ENCODE results near the gene BAIAP2.
A peak's percentile ranks its signal among the peaks of the same experiment; 100 is the strongest.
"Not testable (repeated sequence)": the region's sequence is repeated elsewhere in the genome, so short reads cannot be mapped to it uniquely, and the experiment has no call there.

BAIAP2 gene

GRCh38 chr17:81000631-81001357 lies 34.2 kb upstream of the BAIAP2 start:
- DNase-seq, result no peak

GRCh38 chr17:81002013-81002384 lies 33.0 kb upstream of the BAIAP2 start:
- DNase-seq, result no peak

- no peak for DNase-seq
These were observed 32.3 kb upstream of the BAIAP2 start for GRCh38 chr17:81002409-81003361.

- DNase-seq, result no peak
These were observed 31.1 kb upstream of the BAIAP2 start for GRCh38 chr17:81003711-81004475.

- no peak for DNase-seq
These were observed 28.1 kb upstream of the BAIAP2 start for GRCh38 chr17:81006891-81007290.

- no peak for DNase-seq
These were observed 26.8 kb upstream of the BAIAP2 start for GRCh38 chr17:81008140-81008539.

- DNase-seq, result no peak
These were observed 25.8 kb upstream of the BAIAP2 start for GRCh38 chr17:81009136-81009535.

- no peak for DNase-seq
These were observed 24.0 kb upstream of the BAIAP2 start for GRCh38 chr17:81010935-81011334.

GRCh38 chr17:81011951-81012350 lies 23.0 kb upstream of the BAIAP2 start:
- DNase-seq, result no peak

- DNase-seq, result no peak
These were observed 22.1 kb upstream of the BAIAP2 start for GRCh38 chr17:81012574-81013447.

GRCh38 chr17:81013642-81014041 lies 21.3 kb upstream of the BAIAP2 start:
- DNase-seq, result no peak

- DNase-seq, result no peak
These were observed 19.8 kb upstream of the BAIAP2 start for GRCh38 chr17:81015136-81015535.

GRCh38 chr17:81016575-81016974 lies 18.4 kb upstream of the BAIAP2 start:
- DNase-seq, result no peak

GRCh38 chr17:81017330-81017729 lies 17.6 kb upstream of the BAIAP2 start:
- DNase-seq, result not testable (repeated sequence)

GRCh38 chr17:81018044-81018802 lies 16.7 kb upstream of the BAIAP2 start:
- peak; percentile 56 for DNase-seq

- DNase-seq, result no peak
These were observed 15.1 kb upstream of the BAIAP2 start for GRCh38 chr17:81019563-81020442.

- DNase-seq, result no peak
These were observed 14.5 kb upstream of the BAIAP2 start for GRCh38 chr17:81020443-81020766.

- no peak for DNase-seq
These were observed 14.0 kb upstream of the BAIAP2 start for GRCh38 chr17:81020767-81021497.

GRCh38 chr17:81021531-81022343 lies 13.2 kb upstream of the BAIAP2 start:
- no peak for DNase-seq
